ENCODE measurements around the gene TLCD5.

GRCh38 chr11:120310870-120311269 is 14.2 kb upstream of the TLCD5 start:
- TF ChIP-seq CTCF (IDR thresholded peaks at IDR 0.05): no peak
- TF ChIP-seq POLR2A (IDR thresholded peaks at IDR 0.05): no peak

Measured in tibial nerve (tissue), 3 donors.